ENCODE data around the gene CTPS2.

- TF ChIP-seq CTCF (conservative IDR thresholded peaks at IDR 0.05) = no peak
- no peak for TF ChIP-seq ZFX (IDR thresholded peaks at IDR 0.05)
These were observed 126.7 kb downstream of the CTPS2 start for GRCh38 chrX:16585486-16586376.

All from C4-2B (cell line).